ENCODE data around the gene CTSE. TPM values are rescaled to one million over a fixed set of nuclear protein-coding genes. Genes with fewer than 3 reads are reported as not detected.

Gene CTSE
- total and polyA plus RNA-seq, 2 of the 8 experiments (the other 6 are each of a cell fraction or from before 2014, with no cell fraction given) = 0.03 TPM; not detected in 1

GRCh38 chr1:206058927-206059292, 35.2 kb upstream of the CTSE start (continued):
- TF ChIP-seq CHD7 (IDR thresholded peaks at IDR 0.05; ENCODE audit: insufficient replicate concordance, low read length) (no peak), RBBP5 (IDR thresholded peaks at IDR 0.05; ENCODE audit: borderline replicate concordance, low read depth, low read length) (no peak)

Measured in H1 (cell line).